ENCODE data around the gene UBE2B. TPM values are rescaled to one million over a fixed set of nuclear protein-coding genes. Genes with fewer than 3 reads are reported as not detected.

Gene UBE2B
- total and polyA plus RNA-seq, 10 of the 15 experiments (the other 5 are each of a cell fraction or from before 2014, with no cell fraction given): 10.8 to 179 (median 61.3) TPM

DNA sequence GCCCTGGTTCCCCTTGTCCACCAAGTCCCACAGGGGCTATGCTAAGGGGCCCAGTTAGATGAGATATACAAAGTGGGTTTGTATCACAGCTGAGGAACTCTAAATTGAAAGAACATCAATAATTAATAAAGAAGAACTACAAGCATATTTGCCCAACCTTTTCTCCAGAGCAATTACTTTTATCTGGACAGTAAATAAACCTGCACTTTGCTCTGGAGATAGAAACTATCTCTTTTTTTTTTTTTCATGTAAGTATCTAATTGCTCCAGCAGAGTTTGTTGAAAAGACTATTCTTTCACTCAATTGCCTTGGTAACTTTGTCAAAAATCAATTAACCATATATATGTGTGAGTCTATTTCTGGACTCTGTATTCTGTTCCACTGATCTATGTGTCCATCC lies 46.3 kb downstream of the UBE2B start (continued):
- TF ChIP-seq, protein P1, sequence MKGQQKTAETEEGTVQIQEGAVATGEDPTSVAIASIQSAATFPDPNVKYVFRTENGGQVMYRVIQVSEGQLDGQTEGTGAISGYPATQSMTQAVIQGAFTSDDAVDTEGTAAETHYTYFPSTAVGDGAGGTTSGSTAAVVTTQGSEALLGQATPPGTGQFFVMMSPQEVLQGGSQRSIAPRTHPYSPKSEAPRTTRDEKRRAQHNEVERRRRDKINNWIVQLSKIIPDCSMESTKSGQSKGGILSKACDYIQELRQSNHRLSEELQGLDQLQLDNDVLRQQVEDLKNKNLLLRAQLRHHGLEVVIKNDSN (IDR thresholded peaks at IDR 0.05; ENCODE audit: borderline replicate concordance, extremely low read length, insufficient read depth, low read depth, low read length): no peak
- TF ChIP-seq PAX8 (IDR thresholded peaks at IDR 0.05) (no peak), SMAD1 (IDR thresholded peaks at IDR 0.05; ENCODE audit: low read depth, partially characterized antibody) (no peak), NRF1 (conservative IDR thresholded peaks at IDR 0.05; ENCODE audit: low read depth, low read length) (no peak), ZNF207 (IDR thresholded peaks at IDR 0.05; ENCODE audit: borderline replicate concordance) (no peak)

DNA sequence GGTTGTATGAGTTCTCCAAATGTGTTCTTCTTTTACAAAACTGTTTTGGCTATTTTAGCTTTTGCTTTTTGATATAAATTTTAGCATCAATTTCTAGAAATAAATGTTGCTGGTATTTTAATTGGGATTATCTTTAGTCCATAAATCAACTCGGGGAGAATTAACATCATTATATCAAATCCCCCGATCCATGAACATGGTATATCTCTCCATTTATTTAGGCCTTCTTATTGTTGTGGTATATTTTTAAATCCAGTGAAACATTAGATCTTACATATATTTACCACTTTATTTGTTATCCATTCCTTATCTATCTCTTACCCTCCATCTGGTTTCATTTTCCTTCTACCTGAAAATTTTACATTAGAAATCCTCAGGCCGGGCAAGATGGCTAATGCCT lies 47.6 kb downstream of the UBE2B start:
- no peak overlapping the region for H3K9ac ChIP-seq (ENCODE audit: control insufficient read depth, insufficient read depth, low read length)
- H3K9me3 ChIP-seq (replicated peaks; ENCODE audit: control insufficient read depth, insufficient read depth, low read length): no peaks in the 10 kb centered on the region
- POLR2A ChIA-PET: no interaction called here
- SMC1A ChIA-PET (ENCODE audit: uncharacterized antibody, unreplicated experiment): interaction anchor here (1.3 kb wide), 1 partner anchor 9 kb away, joined by 3 read pairs; no protein-coding TSS in a partner anchor
- H3K27me3 ChIP-seq (replicated peaks in 1 of 2; ENCODE audit: control insufficient read depth in 2 of 2, insufficient read depth in 2 of 2, low read length in 1 of 2): no peaks in the 10 kb centered on the region
- RAD21 ChIA-PET (ENCODE audit: unreplicated experiment): interaction anchor here (1.2 kb wide), 1 partner anchor 9 kb away, joined by 3 read pairs; no protein-coding TSS in a partner anchor
- no peaks in the 10 kb centered on the region for H3K79me2 ChIP-seq (ENCODE audit: control insufficient read depth, insufficient read depth, low read length)
- intact Hi-C loops (cut with micrococcal nuclease; ENCODE audit: unreplicated experiment) (loop anchor here (10.0 kb wide), 1 partner anchor 114 kb away; no protein-coding TSS in a partner anchor), in situ Hi-C loops (cut with MboI) (no loop called here)
- no peaks in the 10 kb centered on the region for H4K20me1 ChIP-seq (ENCODE audit: control insufficient read depth, insufficient read depth)
- no peaks in the 10 kb centered on the region for H3K4me1 ChIP-seq (ENCODE audit: control insufficient read depth, insufficient read depth, low read length)
- ATAC-seq (no peak), FAIRE-seq (no peak), DNase-seq (ENCODE audit: low read depth, low spot score) (no peak)
- H2AFZ ChIP-seq (ENCODE audit: control insufficient read depth, low read depth, low read length): no peak overlapping the region
- CTCF ChIA-PET: interaction anchor here (0.6 to 0.9 kb wide), 2 partner anchors 9 to 152 kb away, joined by 3 to 4 read pairs; no protein-coding TSS in a partner anchor
- 77% methylated on average over 3 of the region's 3 CpGs for WGBS (ENCODE audit: insufficient coverage, insufficient replicate concordance, low lambda C conversion rate, missing lambda C conversion rate)
- H3K27ac ChIP-seq (ENCODE audit: control insufficient read depth, insufficient read depth): no peak overlapping the region
- H3K4me3 ChIP-seq: no peak overlapping the region
- no peaks in the 10 kb centered on the region for H3K36me3 ChIP-seq (ENCODE audit: control insufficient read depth in 2 of 2, insufficient read depth in 2 of 2, low read length in 1 of 2)
- no peak overlapping the region for H3K4me2 ChIP-seq (ENCODE audit: control insufficient read depth, insufficient read depth)
- BruUV-seq (replicated peaks): no TSS peak
- no peak for TF ChIP-seq KLF5 (IDR thresholded peaks at IDR 0.05; ENCODE audit: partially characterized antibody)
- TF ChIP-seq BACH1 (IDR thresholded peaks at IDR 0.05; ENCODE audit: borderline replicate concordance): no peak
- TF ChIP-seq MEF2A (IDR thresholded peaks at IDR 0.05; ENCODE audit: insufficient read depth, low read depth, low read length): no peak
- no peak for TF ChIP-seq MYC (IDR thresholded peaks at IDR 0.05; ENCODE audit: insufficient read depth, insufficient read length, insufficient replicate concordance, low read length, severe bottlenecking)
- TF ChIP-seq CBX3 (IDR thresholded peaks at IDR 0.05; ENCODE audit: borderline replicate concordance, low read depth): no peak
- TF ChIP-seq WRNIP1 (IDR thresholded peaks at IDR 0.05; ENCODE audit: borderline replicate concordance, low read depth, low read length): no peak
- TF ChIP-seq, protein P2, sequence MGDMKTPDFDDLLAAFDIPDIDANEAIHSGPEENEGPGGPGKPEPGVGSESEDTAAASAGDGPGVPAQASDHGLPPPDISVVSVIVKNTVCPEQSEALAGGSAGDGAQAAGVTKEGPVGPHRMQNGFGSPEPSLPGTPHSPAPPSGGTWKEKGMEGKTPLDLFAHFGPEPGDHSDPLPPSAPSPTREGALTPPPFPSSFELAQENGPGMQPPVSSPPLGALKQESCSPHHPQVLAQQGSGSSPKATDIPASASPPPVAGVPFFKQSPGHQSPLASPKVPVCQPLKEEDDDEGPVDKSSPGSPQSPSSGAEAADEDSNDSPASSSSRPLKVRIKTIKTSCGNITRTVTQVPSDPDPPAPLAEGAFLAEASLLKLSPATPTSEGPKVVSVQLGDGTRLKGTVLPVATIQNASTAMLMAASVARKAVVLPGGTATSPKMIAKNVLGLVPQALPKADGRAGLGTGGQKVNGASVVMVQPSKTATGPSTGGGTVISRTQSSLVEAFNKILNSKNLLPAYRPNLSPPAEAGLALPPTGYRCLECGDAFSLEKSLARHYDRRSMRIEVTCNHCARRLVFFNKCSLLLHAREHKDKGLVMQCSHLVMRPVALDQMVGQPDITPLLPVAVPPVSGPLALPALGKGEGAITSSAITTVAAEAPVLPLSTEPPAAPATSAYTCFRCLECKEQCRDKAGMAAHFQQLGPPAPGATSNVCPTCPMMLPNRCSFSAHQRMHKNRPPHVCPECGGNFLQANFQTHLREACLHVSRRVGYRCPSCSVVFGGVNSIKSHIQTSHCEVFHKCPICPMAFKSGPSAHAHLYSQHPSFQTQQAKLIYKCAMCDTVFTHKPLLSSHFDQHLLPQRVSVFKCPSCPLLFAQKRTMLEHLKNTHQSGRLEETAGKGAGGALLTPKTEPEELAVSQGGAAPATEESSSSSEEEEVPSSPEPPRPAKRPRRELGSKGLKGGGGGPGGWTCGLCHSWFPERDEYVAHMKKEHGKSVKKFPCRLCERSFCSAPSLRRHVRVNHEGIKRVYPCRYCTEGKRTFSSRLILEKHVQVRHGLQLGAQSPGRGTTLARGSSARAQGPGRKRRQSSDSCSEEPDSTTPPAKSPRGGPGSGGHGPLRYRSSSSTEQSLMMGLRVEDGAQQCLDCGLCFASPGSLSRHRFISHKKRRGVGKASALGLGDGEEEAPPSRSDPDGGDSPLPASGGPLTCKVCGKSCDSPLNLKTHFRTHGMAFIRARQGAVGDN (IDR thresholded peaks at IDR 0.05): no peak
- no peak for TF ChIP-seq DPF2 (IDR thresholded peaks at IDR 0.05)
- TF ChIP-seq RELA (IDR thresholded peaks at IDR 0.05; ENCODE audit: borderline replicate concordance, partially characterized antibody): no peak
- TF ChIP-seq, protein P3, sequence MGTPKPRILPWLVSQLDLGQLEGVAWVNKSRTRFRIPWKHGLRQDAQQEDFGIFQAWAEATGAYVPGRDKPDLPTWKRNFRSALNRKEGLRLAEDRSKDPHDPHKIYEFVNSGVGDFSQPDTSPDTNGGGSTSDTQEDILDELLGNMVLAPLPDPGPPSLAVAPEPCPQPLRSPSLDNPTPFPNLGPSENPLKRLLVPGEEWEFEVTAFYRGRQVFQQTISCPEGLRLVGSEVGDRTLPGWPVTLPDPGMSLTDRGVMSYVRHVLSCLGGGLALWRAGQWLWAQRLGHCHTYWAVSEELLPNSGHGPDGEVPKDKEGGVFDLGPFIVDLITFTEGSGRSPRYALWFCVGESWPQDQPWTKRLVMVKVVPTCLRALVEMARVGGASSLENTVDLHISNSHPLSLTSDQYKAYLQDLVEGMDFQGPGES (IDR thresholded peaks at IDR 0.05): no peak

All from GM12878 (cell line).